ENCODE measurements around the gene MDFI. TPM values are rescaled to one million over a fixed set of nuclear protein-coding genes. Genes with fewer than 3 reads are reported as not detected.

MDFI gene
- total RNA-seq, 2 experiments from 2014 or later = not detected

Small RNA genes lying within 50 kb of the gene (microRNA-seq; reads per million reads assigned to microRNA genes)
- not detected for gene MIR4641 (ENCODE audit: borderline replicate concordance)

Other genes with a start within 250 kb of the MDFI start
- gene FOXP4, start 92.1 kb upstream of the MDFI start, total RNA-seq = 10 to 100 TPM; 11.1 to 13.8 TPM
- 1 to 10 TPM; 8.5 to 9.2 TPM for gene TFEB, start 97.1 kb downstream of the MDFI start, total RNA-seq
- not detected for gene PGC, start 108.9 kb downstream of the MDFI start, total RNA-seq
- 1 to 10 TPM; 4.8 to 5.6 TPM for gene FRS3, start 141.4 kb downstream of the MDFI start, total RNA-seq
- not detected for gene PRICKLE4, start 142.3 kb downstream of the MDFI start, total RNA-seq
- 100 to 1,000 TPM; 282 to 345 TPM for gene TOMM6, start 149.2 kb downstream of the MDFI start, total RNA-seq

Data from activated CD4-positive, alpha-beta T cell treated with anti-CD3 and anti-CD28 coated beads for 36 hours (primary cell).